ENCODE data around the gene GUCY1B1.
"Not testable (repeated sequence)": the region's sequence is repeated elsewhere in the genome, so short reads cannot be mapped to it uniquely, and the experiment has no call there.

Gene GUCY1B1

DNA sequence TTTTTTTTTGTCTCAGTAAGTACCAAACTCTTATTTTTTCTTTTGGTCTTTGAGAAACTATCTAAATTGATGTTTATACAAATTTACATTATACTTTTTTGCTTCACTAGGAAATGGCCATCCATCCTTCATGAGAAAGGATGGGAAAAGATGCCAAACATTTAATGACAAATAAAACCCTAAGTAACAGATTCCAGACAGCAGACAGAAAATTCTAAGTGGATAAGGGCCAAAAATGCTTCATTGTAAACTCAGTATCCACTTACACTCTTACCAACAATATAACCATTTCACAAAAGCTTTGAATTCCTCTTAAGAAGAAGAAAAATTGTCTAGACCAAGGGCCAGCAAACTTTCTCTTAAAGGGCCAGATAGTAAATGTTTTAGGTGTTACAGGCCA, 3.5 kb downstream of the GUCY1B1 start:
- no peak for DNase-seq

DNA sequence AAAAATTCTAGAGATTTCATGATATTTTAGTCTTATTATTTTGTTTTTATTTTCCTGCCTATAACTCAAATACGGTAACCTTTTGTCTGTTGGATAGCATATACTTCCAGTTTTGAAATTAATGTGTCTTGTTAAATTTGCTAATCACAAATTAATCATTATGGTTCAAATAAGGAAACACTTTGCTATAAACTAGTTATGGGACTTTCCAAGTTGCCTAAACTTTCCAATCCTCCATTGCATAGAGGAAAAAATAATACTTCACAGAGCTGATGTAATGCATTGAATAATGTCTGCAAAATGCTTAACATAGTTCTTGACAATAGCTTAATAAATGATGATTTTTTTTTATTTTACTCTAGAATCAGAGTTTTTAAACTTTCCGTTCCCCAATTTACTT, 4.7 kb downstream of the GUCY1B1 start:
- DNase-seq: no peak

DNA sequence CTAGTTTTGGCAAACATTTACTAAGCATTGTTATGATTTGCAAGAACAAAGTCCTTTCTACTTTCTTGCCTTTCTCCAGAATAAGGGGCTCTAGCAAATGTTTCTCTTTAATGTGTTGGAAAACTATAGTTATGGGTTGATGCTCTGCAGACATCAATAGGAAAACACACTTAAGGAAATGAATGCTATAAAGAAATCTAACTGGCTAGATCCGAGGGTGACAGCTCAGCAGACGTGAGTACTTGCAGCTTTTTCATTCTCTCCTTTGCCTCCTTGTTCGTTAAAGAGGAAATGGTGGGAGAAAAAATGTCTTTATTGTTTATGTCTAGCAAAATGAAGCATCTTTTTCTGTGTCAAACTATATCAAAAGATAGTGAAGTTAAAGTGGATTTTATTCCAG, 6.3 kb downstream of the GUCY1B1 start:
- DNase-seq: no peak

DNA sequence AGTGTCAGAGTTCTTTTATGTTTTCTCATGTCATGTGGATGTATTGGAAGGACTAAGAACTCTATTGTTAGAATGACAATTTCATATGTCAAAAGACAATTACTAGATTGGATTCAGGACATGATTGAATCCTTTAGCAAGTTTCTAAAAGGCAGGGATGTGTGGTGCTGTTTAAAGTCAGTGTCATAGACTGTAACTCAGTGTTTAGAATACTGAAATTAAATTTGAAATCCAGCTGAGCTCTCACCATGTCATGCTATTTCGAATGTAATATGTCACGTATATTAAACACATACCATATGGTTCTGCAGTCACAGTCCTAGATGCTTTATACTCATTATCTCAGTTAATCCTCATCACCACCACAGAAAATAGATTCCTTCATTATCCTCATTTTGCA, 7.8 kb downstream of the GUCY1B1 start:
- DNase-seq: no peak

DNA sequence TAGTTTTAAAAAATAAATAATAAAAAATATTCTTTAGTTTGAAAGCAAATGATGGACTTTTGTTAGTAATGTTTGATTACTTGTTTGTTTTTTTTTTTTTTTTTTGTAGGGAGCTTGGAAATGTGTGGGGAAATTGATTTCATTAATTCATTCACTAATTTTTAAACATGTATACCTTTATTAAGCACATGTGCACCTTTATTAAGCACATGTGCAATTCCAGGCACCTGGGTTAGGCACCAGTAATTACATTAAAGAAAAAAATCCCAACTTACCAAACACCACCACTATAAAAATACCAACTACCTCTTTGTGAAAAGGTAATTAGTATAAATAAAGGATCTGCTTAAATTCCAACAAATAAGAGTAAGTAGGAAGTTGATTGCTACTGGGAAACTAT, 9.5 kb downstream of the GUCY1B1 start:
- DNase-seq: no peak

DNA sequence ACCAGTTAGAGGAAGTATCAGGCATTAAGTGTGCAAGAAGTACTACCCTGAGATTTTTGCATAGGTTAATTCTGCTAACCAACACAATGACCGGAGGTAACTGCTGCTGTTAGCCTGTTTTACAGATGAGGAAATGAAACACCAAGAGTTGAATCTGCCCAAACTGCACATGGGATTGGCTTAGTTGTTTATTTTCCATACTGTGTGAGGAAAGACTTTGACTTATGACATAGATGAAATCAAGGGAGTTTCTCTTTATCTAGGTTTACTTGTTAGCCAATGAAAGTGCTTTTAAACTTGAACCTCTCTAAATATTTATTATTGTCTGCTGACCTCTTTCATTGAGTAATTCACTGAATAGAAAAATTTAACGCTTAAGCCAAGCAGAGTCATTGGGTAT, 10.3 kb downstream of the GUCY1B1 start:
- no peak for DNase-seq

DNA sequence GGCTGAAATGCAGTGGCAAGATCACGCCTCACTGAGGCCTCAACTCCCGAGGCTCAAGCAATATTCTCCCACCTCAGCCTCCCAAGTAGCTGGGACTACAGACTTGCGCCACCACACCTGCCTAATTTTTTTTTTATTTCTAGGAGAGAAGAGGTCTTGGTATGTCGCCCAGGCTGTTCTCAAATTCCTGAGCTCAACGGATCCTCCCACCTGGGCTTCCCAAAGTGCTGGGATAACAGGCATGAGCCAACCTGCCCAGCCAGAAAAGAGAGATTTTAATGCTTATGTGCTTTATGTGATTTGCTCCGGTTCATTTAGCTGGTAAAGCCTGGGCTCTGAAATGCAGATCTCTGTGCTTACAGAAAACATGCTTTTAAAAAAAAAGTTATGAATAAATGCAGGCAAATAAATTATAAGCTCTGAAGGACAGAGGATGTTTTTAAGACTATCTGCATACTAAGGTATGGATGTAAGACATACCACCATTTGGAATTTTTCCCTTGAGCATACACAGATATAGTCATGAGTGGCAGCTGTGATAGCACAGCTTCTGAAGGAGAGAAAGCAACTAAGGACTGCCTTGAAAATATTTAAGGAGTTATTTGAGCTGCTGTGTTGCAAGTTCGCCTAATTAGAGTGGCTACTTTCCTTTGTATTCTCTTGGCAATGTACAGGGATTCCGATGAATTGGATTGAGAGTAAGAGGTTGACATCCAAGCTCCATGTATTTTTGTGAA, 13.8 kb downstream of the GUCY1B1 start:
- no peak for DNase-seq

DNA sequence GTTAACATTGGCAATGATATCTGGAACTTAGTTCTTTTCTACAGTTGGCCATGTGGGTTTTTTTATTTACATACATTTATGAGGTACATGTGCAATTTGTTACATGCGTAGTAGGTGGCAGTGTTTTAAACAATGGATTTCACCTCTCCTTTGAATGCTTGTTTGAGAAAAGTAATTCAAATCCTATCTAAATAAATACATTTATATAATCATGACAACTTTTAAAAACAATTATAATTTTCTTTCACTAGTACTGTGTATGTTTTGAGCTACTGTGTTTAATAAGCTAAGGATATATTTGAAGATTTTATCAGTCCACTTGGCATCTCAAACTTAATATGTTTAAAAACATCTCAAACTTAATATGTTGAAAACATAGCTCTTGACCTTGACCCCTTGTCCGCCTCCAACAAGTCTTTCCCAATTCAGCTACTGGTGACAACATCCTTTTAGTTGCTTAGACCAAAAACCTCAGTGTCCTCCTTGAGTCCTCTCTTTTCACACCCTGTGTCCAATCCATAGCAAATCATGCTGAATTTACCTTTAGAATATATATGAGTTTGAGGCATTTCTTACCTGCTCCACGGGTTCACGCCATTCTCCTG, 14.5 kb downstream of the GUCY1B1 start:
- DNase-seq: no peak

DNA sequence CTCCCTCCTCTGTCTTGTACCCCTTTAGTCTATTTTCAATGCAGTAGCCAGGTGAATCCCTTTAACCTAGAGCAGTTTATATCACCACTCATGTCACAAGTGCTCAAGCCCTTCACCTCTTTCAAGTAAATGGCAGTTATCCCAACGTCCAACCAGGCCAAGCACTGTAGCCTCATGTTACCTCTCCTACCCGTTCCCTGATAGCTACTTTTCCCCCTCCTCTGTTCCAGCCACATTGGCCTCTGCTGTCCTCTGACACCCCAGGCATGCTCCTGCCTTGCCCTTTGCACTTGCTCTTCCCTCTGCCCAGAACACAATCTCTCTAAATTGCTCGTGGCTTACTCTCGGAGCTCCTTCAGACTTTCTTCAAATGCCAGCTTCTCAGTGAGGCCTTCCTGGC, 15.2 kb downstream of the GUCY1B1 start:
- DNase-seq: no peak

DNA sequence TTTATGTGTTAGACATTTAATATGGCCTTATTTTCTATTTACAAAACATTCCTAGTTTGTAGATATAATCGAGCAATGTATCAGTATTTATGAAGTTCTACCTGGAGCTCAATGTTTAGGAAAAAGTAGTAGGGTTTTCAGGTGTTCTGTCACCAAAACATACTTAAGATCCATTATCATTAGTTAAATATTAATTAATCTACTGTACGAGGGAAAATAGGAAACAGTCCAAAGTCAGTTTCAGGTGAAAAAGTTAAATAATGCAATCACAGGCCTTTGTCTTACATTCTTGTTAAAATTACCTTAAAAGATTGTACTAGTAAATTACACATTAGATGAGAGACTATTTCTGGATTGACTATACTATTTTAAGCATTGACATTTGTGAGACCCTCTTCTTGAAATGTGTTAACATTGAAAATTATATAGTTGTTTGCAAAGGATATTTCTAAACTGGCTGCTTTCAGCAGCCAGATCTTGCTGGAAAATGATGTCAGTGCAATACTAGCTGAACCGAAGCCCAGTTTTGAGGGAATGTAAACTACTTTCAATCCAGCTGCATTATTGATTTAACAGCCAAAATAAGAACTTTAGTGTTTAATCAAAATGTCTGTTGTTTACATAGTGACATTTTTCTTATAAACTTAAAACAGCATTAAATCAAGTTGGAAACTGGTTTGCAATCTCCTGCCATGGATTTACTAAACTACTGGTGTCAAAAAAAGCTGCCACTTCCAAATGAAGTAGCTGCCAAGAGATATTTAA, 19.3 kb downstream of the GUCY1B1 start:
- no peak for DNase-seq

DNA sequence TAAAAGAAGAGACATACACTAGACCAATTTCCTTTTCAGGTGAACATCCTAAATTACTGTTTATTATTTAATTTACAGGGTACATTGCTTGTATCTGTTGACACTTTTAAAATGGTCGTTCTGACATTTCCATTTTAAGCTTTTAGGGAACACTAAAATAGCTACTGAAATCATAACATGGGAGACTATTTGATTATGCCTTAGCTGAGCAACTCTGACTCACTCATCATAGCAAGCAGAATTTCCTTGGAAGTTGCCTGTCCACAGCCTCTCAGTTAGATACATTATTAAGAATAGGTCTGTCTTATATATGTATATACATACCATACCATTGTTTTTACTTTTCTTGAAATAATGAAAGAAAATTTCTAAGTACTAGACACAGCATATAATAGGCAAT, 22.0 kb downstream of the GUCY1B1 start:
- DNase-seq: no peak

DNA sequence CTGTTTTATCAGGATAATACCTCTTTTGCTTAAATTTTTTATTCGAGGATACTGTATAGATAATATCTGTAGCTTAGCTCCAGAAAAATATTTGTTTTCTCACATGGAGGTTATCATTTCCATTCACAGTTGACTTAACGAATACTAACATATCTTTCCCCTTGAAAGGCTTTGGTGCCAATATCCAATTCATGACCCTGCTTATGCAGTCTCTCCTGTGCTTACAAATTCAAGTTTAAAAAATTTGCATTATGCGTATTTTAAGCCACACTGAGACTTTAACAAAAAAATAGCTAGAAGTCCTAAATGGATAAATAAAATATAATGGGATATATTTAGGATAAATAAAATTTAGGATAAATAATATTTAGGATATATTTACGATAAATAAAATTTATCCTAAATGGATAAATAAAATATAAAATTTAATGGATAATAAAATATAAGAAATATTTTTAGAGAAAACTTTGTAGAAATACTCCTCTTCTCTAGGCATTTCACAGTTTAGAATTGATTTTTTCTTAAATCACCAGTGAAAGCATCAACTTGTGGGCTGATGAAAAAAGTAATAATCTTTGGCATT, 22.5 kb downstream of the GUCY1B1 start:
- DNase-seq: no peak

DNA sequence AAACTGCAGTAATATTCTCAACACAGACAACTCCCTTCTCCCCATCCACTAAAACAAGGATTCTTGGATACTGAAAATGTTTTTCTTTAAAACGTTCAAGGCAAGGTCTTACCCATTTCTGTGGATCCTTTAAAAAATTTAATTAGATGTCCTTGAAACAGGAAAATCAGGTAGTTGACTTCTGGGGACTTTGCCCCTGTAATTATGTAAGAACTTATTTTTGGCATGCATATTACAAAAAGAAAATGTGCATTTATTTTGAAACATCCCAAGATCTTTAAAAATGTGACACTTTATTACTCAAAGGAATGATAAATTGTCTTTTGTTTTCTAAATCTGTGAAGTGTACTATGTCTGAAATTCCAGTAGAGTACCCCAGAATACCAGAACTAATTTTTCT, 25.8 kb downstream of the GUCY1B1 start:
- DNase-seq: no peak

DNA sequence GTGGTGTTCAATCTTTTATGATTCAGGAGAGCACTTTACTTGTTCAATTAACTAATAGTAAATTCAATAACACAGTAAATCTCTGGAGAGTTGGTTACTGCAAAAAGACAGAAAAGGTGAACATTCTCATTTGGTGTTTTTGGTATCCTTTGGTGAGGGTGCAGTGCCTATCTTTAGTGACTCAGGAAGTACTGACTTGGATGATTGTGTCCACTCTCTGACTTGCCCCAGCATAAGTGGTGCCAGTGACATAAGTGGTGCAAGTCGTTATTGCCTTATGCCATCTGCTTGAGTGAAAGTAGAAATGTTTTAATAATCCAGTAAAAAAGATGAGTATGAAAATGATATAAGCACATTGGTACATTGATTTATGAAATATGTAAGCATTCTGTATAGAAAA, 27.0 kb downstream of the GUCY1B1 start:
- no peak for DNase-seq

DNA sequence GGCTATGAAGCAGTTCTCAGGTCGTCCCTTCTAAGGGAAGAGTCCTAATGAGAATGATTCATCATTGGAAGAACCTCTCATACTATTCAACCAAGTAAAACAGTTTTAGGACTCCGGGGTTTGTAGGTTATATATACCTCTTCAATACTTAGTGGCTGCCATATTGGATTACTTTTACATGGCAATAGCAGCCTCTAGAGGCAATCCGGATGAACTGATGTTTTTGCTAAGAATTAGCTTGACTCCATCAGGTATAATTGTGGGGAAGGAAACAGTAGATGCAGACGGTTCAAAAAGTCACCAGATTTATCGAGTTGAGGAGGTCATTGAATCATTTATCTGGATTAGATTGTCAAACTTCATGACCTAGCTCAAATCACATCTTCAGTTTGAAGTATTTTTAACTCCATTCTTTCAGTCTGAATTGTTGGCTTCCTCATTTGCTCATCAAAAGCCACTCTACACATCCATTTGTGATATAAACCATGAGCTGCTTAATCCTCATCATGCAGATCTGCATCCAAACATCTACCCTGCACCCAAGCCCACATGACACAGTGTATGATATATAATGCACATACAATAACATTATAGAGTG, 28.4 kb downstream of the GUCY1B1 start:
- DNase-seq: no peak

DNA sequence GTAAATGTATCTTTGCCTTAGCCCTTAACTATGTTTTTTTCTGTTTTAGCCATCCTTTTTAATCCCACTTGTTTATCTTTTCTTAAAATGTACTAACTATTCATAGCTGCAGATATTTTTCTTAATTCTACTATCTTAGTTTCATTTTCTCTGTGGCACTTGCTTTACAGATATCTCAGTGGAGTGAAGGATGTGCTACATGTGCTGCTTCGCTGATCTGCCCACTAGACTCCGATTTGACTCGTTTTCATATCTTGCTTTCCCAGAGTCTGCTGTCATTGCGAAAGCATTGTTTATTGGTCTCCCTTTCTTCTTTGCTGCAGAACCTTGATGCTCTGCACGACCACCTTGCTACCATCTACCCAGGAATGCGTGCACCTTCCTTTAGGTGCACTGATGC, 30.6 kb downstream of the GUCY1B1 start:
- DNase-seq: no peak

DNA sequence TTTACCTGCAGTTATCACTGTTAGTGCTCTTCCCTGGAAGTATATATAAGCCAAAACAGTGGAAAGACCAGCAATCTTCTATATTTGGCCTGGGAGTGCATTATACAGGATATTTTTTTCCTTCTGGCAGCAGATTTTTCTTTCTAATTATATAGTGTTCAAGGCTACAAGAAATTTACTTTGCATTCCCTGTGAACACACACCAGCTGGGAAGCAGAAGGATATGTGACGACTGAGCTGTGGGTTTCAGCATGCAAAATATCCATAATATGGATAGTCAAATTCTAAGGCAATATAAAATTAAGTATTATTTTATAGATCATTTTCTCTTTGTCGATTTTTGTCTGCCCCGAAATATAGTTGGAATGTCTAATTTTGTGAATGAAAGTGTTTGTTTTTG, 31.2 kb downstream of the GUCY1B1 start:
- no peak for DNase-seq

DNA sequence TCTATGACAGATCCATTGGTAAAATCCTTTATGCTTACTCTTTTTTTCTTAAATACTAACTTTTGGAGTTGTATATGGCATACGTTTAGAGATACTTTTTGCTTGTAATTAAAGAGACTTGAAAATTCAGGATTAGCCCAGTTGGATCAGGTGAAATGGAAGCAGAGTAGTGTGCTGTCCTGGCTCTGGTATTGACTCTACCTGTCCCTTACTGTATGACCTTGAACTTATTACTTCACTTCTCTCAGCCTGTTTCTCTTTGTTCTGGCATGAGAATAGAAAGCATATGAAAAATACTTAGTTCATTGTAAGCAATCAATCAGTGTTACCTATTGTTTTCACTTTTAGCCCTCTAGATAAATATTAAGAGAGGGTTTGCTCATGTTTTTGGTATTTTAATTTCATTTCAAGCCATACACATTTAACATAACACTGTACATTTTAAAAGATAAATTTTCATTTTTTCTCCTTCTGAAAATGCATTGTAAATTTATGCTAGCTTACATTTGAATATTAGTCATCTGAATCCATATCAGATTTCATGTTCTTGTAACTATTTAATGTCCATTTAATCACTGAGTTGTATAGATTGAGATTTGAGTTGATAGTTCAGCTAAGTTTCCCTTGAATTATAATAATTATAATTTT, 35.9 kb downstream of the GUCY1B1 start:
- no peak for DNase-seq

DNA sequence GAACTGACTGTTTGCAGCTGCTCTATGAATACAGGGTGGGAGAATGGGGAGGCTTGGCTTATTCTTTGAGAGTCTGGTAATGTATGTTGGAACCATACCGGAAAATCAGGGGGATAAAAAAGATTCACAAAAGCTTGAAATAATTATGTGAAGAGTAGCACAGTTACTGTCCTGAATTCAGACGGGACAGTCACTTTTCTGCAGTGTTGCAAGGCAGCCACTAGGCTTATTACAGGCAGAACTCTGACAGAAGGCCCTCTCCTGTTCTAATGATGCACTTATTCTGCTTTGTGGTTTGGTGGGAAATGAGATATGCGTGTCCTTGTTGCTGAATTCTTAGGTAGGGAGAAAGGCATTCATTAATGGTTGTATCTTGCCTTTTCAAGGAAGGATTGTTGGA, 37.2 kb downstream of the GUCY1B1 start:
- DNase-seq: no peak

DNA sequence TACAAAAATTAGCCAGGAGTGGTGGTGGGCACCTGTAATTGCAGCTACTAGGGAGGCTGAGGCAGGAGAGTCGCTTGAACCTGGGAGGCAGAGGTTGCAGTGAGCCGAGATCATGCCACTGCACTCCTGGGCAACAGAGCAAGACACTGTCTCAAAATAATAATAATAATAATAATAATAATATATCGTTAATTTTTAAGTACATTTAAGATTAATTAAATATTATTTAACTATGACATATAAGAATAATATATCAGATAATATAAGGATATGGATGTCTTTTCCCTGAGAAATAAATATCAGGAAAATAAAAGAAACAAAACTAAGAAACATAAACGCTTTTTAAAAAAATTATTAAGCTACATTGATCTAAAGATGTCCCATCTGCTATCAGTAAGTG, 38.8 kb downstream of the GUCY1B1 start:
- not testable (repeated sequence) for DNase-seq

DNA sequence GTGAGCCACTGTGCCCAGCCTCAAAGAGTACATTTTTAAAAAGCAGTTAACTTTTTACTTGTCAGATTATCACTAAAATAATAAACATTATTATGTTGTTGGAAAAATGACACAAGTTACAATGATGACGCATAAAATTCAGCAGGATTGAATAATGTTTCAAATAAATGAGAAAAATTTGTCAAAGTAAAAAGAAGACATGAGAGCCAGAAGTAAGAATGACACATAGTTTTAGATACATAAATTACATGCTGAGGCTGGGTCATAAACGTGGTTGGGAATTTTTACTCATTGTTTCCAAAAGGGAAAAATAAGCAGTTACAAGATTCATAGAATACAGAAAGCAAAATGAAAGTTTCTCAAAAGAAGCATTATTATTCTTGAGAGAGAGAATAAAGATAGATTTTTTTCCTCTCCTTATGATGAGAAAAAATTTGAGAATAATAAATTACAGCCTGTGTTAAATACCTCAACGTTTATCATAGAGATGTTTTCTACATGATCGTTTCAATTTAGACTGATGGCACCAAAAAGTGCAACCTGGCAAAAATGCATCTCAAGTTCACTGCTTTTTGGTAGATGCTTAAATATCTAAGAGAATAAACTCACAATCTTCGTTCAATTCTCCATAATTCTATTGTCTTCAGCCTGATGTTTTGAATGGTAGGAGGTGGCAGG, 40.4 kb downstream of the GUCY1B1 start:
- no peak for DNase-seq

DNA sequence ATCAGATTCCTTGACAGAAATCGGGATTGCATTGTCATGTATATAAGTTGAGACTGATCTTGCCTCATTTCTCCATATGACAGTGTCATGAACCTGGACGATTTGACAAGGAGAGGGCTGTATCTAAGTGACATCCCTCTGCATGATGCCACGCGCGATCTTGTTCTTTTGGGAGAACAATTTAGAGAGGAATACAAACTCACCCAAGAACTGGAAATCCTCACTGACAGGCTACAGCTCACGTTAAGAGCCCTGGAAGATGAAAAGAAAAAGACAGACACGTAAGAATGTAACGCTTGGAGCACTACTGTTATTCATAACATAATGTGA, 40.9 kb downstream of the GUCY1B1 start:
- no peak for DNase-seq
